ENCODE measurements around the gene MTFR2. TPM values are rescaled to one million over a fixed set of nuclear protein-coding genes. Genes with fewer than 3 reads are reported as not detected.

The MTFR2 gene
- total RNA-seq, 1 experiment from 2014 or later: 7.0 TPM

GRCh38 chr6:136186363-136186762, 63.7 kb downstream of the MTFR2 start:
- Mint-ChIP-seq H3K27ac (ENCODE audit: unreplicated experiment) (no peak overlapping the region), H3K27me3 (ENCODE audit: unreplicated experiment) (no peaks in the 10 kb centered on the region), H3K9me3 (ENCODE audit: low read depth, unreplicated experiment) (no peaks in the 10 kb centered on the region), H3K4me3 (ENCODE audit: low read depth, unreplicated experiment) (no peak overlapping the region), H3K4me1 (ENCODE audit: low read depth, unreplicated experiment) (no peaks in the 10 kb centered on the region), H3K36me3 (ENCODE audit: insufficient read depth, unreplicated experiment) (no peaks in the 10 kb centered on the region)
- TF ChIP-seq CTCF (IDR thresholded peaks at IDR 0.05; ENCODE audit: unreplicated experiment): no peak
- CTCF ChIA-PET: no interaction called here
- DNase-seq: no peak
- intact Hi-C loops (cut with micrococcal nuclease; ENCODE audit: unreplicated experiment): no loop called here
- BruUV-seq (replicated peaks): no TSS peak

DNA sequence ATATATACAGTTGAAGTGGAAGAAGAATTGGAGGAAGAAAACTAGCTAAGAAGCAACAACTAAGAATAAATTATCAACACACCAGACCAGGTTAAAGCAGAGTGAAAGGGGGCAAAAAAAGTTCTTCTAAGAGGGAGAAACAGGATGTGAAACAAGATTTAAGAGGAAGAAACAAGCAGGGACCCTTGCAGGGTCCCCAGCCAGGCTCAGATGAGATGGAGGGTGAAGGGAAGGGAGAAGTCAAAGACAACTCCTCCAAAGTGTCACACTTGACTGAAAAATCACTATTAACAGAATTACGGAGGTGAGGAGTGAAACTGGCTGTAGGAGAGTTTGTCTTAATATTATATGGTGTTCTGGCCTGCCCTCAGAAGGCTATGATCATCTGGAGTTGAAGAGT, 65.4 kb downstream of the MTFR2 start:
- H3K36me3 Mint-ChIP-seq (ENCODE audit: insufficient read depth, unreplicated experiment): no peaks in the 10 kb centered on the region
- H3K4me1 Mint-ChIP-seq (ENCODE audit: low read depth, unreplicated experiment): no peaks in the 10 kb centered on the region
- H3K9me3 Mint-ChIP-seq (ENCODE audit: low read depth, unreplicated experiment): no peaks in the 10 kb centered on the region
- CTCF ChIA-PET: interaction anchor here (0.7 kb wide), 1 partner anchor 142 kb away, joined by 3 read pairs; no protein-coding TSS in a partner anchor
- no peak for DNase-seq
- no peak overlapping the region for H3K4me3 Mint-ChIP-seq (ENCODE audit: low read depth, unreplicated experiment)
- no peak for TF ChIP-seq CTCF (IDR thresholded peaks at IDR 0.05; ENCODE audit: unreplicated experiment)
- intact Hi-C loops (cut with micrococcal nuclease; ENCODE audit: unreplicated experiment): no loop called here
- H3K27me3 Mint-ChIP-seq (ENCODE audit: unreplicated experiment): no peaks in the 10 kb centered on the region
- no TSS peak for BruUV-seq (replicated peaks)
- no peak overlapping the region for H3K27ac Mint-ChIP-seq (ENCODE audit: unreplicated experiment)

DNA sequence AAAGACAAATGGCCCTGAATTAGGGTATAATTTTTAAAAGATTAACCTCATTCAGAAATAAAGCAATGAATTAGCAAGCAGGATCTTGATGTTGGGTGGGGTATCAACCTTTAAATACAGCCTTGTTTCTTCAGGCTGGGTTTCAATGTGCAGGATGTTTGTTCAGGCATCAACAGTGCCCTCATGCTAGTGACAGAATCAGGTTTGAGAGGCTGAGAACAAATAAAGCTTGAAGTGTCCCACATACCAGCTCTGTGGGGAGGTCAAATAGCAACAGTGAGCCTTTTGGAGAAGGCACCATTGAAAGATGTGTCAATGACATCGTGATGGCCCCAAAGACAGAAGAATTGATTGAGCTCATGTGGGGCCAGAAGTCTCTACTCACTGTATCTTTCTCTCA, 68.2 kb downstream of the MTFR2 start:
- Mint-ChIP-seq H3K27ac (ENCODE audit: unreplicated experiment) (no peak overlapping the region), H3K4me3 (ENCODE audit: low read depth, unreplicated experiment) (no peak overlapping the region), H3K36me3 (ENCODE audit: insufficient read depth, unreplicated experiment) (no peaks in the 10 kb centered on the region), H3K4me1 (ENCODE audit: low read depth, unreplicated experiment) (no peaks in the 10 kb centered on the region), H3K9me3 (ENCODE audit: low read depth, unreplicated experiment) (no peaks in the 10 kb centered on the region), H3K27me3 (ENCODE audit: unreplicated experiment) (no peaks in the 10 kb centered on the region)
- DNase-seq: no peak
- intact Hi-C loops (cut with micrococcal nuclease; ENCODE audit: unreplicated experiment): no loop called here
- no peak for TF ChIP-seq CTCF (IDR thresholded peaks at IDR 0.05; ENCODE audit: unreplicated experiment)
- CTCF ChIA-PET: interaction anchor here (0.5 kb wide), 1 partner anchor 114 kb away, joined by 5 read pairs; no protein-coding TSS in a partner anchor
- BruUV-seq (replicated peaks): no TSS peak

- Mint-ChIP-seq H3K36me3 (ENCODE audit: insufficient read depth, unreplicated experiment) (no peaks in the 10 kb centered on the region), H3K4me3 (ENCODE audit: low read depth, unreplicated experiment) (no peak overlapping the region), H3K4me1 (ENCODE audit: low read depth, unreplicated experiment) (no peaks in the 10 kb centered on the region), H3K9me3 (ENCODE audit: low read depth, unreplicated experiment) (no peaks in the 10 kb centered on the region), H3K27me3 (ENCODE audit: unreplicated experiment) (no peaks in the 10 kb centered on the region), H3K27ac (ENCODE audit: unreplicated experiment) (no peak overlapping the region)
- no peak for TF ChIP-seq CTCF (IDR thresholded peaks at IDR 0.05; ENCODE audit: unreplicated experiment)
- no TSS peak for BruUV-seq (replicated peaks)
- CTCF ChIA-PET: interaction anchor here (0.5 kb wide), 1 partner anchor 114 kb away, joined by 5 read pairs; no protein-coding TSS in a partner anchor
- DNase-seq: no peak
- intact Hi-C loops (cut with micrococcal nuclease; ENCODE audit: unreplicated experiment): no loop called here
Observed at GRCh38 chr6:136181512-136181833, 68.6 kb downstream of the MTFR2 start.

Other genes starting within 250 kb of the MTFR2 start
- gene BCLAF1, start 39.5 kb upstream of the MTFR2 start, total RNA-seq (2022): 139 and 154 TPM in 2 replicates